CD4-positive, CD25-positive, alpha-beta regulatory T cell (primary cell): ENCODE measurements around the gene PTPRN2. TPM values are rescaled to one million over a fixed set of nuclear protein-coding genes. Genes with fewer than 3 reads are reported as not detected.

Source experiments
- ATAC-seq, 2 donors: fragments of 150-1000 bp; cut with Tn5 transposase; one replicate each; pipeline ENCODE4 v1.10.0; 2021; ENCODE audit warnings: low read depth in 2 of 2, moderate number of reproducible peaks in 2 of 2, moderate library complexity in 1 of 2
- DNase-seq, 3 donors: peaks; one replicate each; pipeline versions ENCODE4 v3.0.0 to v3.0.0-alpha.2; 2012 to 2022; ENCODE audit warnings: mixed read lengths in 1 of 3
- H3K27ac ChIP-seq: one replicate; pipeline ENCODE4 v1.7.0; 2013; ENCODE audit warnings: mild to moderate bottlenecking, low read length; ENCODE audit not compliant: insufficient read depth, poor library complexity, severe bottlenecking
- H3K27me3 ChIP-seq: one replicate; pipeline ENCODE4 v1.7.0; 2013; ENCODE audit warnings: low read length; ENCODE audit not compliant: control insufficient read depth, insufficient read depth
- H3K36me3 ChIP-seq: one replicate; pipeline ENCODE4 v1.7.0; 2013; ENCODE audit warnings: mild to moderate bottlenecking, low read length, moderate library complexity; ENCODE audit not compliant: control insufficient read depth, insufficient read depth
- H3K4me1 ChIP-seq: 2 replicates; pipeline ENCODE4 v1.7.0; 2013; ENCODE audit warnings: mild to moderate bottlenecking, low read length; ENCODE audit not compliant: insufficient read depth, control insufficient read depth, poor library complexity, severe bottlenecking
- H3K4me3 ChIP-seq: one replicate; pipeline ENCODE4 v1.7.0; 2013; ENCODE audit warnings: low read depth, mild to moderate bottlenecking, low read length, moderate library complexity
- H3K9me3 ChIP-seq, 2 experiments: 1 replicate in 1 of 2; 2 replicates in 1 of 2; pipeline ENCODE4 v1.7.0; 2013; ENCODE audit warnings: low read length in 2 of 2, mild to moderate bottlenecking in 1 of 2, moderate library complexity in 1 of 2; ENCODE audit not compliant: control insufficient read depth in 2 of 2
- H3K27ac Mint-ChIP-seq, 3 donors: one replicate each; pipeline ENCODE4 v1.8.0; 2020 to 2022; ENCODE audit warnings: mild to moderate bottlenecking in 3 of 3, mixed read lengths in 3 of 3, moderate library complexity in 2 of 3
- H3K27me3 Mint-ChIP-seq: one replicate; pipeline ENCODE4 v1.8.0; 2022; ENCODE audit warnings: mild to moderate bottlenecking, mixed read lengths
- H3K36me3 Mint-ChIP-seq: one replicate; pipeline ENCODE4 v1.8.0; 2020; ENCODE audit warnings: mixed read lengths
- H3K4me1 Mint-ChIP-seq, 4 donors: one replicate each; pipeline ENCODE4 v1.8.0; 2020 to 2022; ENCODE audit warnings: mixed read lengths in 4 of 4, mild to moderate bottlenecking in 1 of 4
- H3K4me3 Mint-ChIP-seq, 4 donors: one replicate each; pipeline ENCODE4 v1.8.0; 2020 to 2022; ENCODE audit warnings: mild to moderate bottlenecking in 4 of 4, mixed read lengths in 4 of 4, moderate library complexity in 3 of 4
- H3K9me3 Mint-ChIP-seq, 7 donors: one replicate each; pipeline ENCODE4 v1.8.0; 2020 to 2022; ENCODE audit warnings: mixed read lengths in 7 of 7, mild to moderate bottlenecking in 3 of 7, moderate library complexity in 2 of 7
- polyA plus RNA-seq, 4 donors: library from polyadenylated mRNA; unstranded; fragments of 300-500 nt; fragmentation: Illumina TruSeq; gene quantifications; one replicate each; pipeline ENCODE4 v1.2.3, GENCODE V29; 2021
- total RNA-seq: library from RNA; stranded (reverse); gene quantifications from one replicate; pipeline ENCODE4 v1.2.3, GENCODE V29; 2022

PTPRN2 gene
- total and polyA plus RNA-seq, 5 donors from 2014 or later: 1.6 to 4.7 (median 2.7) TPM

GRCh38 chr7:157519798-157520244 is 1067.8 kb downstream of the PTPRN2 start:
- H3K4me3 ChIP-seq: no peak overlapping the region
- no peaks in the 10 kb centered on the region for H3K9me3 ChIP-seq
- no peak for ATAC-seq
- Mint-ChIP-seq H3K4me3 (no peak overlapping the region), H3K36me3 (no peaks in the 10 kb centered on the region), H3K27me3 (no peaks in the 10 kb centered on the region), H3K4me1 (peaks cover 0 to 3% (median 0%) of the 10 kb centered on the region in 4 donors), H3K27ac (no peak overlapping the region), H3K9me3 (no peaks in the 10 kb centered on the region)
- H3K27ac ChIP-seq: no peak overlapping the region
- no peak for DNase-seq
- no peaks in the 10 kb centered on the region for H3K4me1 ChIP-seq
- no peaks in the 10 kb centered on the region for H3K27me3 ChIP-seq
- H3K36me3 ChIP-seq: no peaks in the 10 kb centered on the region

- Mint-ChIP-seq H3K4me1 (peaks cover 0 to 3% (median under 1%) of the 10 kb centered on the region in 4 donors), H3K4me3 (no peak overlapping the region), H3K9me3 (no peaks in the 10 kb centered on the region), H3K27ac (no peak overlapping the region), H3K36me3 (no peaks in the 10 kb centered on the region), H3K27me3 (no peaks in the 10 kb centered on the region)
- Histone ChIP-seq H3K27me3 (no peaks in the 10 kb centered on the region), H3K9me3 (no peaks in the 10 kb centered on the region), H3K36me3 (no peaks in the 10 kb centered on the region), H3K27ac (no peak overlapping the region), H3K4me3 (no peak overlapping the region), H3K4me1 (no peaks in the 10 kb centered on the region)
- no peak for DNase-seq
- ATAC-seq: no peak
These were observed 1068.4 kb downstream of the PTPRN2 start for GRCh38 chr7:157519246-157519645.

DNA sequence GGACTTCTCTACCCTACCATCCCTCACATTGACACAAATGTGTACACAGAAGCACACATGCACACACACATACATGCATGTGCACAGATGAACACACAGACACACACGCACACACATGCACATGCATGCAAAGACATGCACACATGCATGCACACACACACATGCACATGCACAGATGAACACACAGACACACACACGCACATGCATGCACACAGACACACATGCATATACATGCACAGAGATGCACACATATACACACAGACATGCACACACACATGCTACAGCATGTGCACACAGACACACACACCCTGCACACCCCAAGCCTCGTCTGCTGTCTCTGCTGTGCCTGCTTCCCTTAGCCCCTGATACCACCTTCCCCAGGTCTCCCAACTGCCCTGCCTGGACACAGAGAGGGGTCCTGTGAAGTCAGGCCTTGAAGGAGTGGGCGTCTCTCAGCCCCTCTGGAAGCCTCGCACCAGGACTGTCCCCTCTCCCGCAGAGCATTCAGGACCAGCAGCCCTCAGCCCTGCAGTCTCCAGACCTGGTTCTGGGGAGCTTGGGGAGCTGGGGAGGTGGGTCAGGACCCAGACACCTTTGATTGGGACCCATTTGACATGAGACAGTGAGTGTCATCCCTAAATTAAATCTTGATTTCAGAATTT is 1069.0 kb downstream of the PTPRN2 start:
- no peak overlapping the region for H3K27ac ChIP-seq
- H3K27me3 Mint-ChIP-seq: peaks cover 4% of the 10 kb centered on the region
- no peak overlapping the region for H3K4me3 Mint-ChIP-seq
- no peak overlapping the region for H3K4me3 ChIP-seq
- H3K9me3 ChIP-seq: no peaks in the 10 kb centered on the region
- no peaks in the 10 kb centered on the region for H3K36me3 ChIP-seq
- H3K27ac Mint-ChIP-seq: no peak overlapping the region
- no peaks in the 10 kb centered on the region for H3K36me3 Mint-ChIP-seq
- no peaks in the 10 kb centered on the region for H3K27me3 ChIP-seq
- DNase-seq: no peak
- no peak for ATAC-seq
- H3K9me3 Mint-ChIP-seq: peaks cover 0 to 2% (median 0%) of the 10 kb centered on the region in 7 donors
- H3K4me1 ChIP-seq: no peaks in the 10 kb centered on the region
- peaks cover 0 to 3% (median 1%) of the 10 kb centered on the region in 4 donors for H3K4me1 Mint-ChIP-seq

- no peaks in the 10 kb centered on the region for H3K9me3 ChIP-seq
- H3K36me3 ChIP-seq: no peaks in the 10 kb centered on the region
- no peaks in the 10 kb centered on the region for H3K27me3 ChIP-seq
- no peak for ATAC-seq
- H3K27ac Mint-ChIP-seq: no peak overlapping the region
- peaks cover 0 to 4% (median 0%) of the 10 kb centered on the region in 7 donors for H3K9me3 Mint-ChIP-seq
- H3K4me3 Mint-ChIP-seq: no peak overlapping the region
- H3K27ac ChIP-seq: no peak overlapping the region
- H3K4me1 Mint-ChIP-seq: peaks cover 0 to 10% (median 1%) of the 10 kb centered on the region in 4 donors
- no peak for DNase-seq
- H3K27me3 Mint-ChIP-seq: peaks cover 9% of the 10 kb centered on the region
- no peaks in the 10 kb centered on the region for H3K36me3 Mint-ChIP-seq
- H3K4me3 ChIP-seq: no peak overlapping the region
- no peaks in the 10 kb centered on the region for H3K4me1 ChIP-seq
These were observed 1069.7 kb downstream of the PTPRN2 start for GRCh38 chr7:157517782-157518513.

DNA sequence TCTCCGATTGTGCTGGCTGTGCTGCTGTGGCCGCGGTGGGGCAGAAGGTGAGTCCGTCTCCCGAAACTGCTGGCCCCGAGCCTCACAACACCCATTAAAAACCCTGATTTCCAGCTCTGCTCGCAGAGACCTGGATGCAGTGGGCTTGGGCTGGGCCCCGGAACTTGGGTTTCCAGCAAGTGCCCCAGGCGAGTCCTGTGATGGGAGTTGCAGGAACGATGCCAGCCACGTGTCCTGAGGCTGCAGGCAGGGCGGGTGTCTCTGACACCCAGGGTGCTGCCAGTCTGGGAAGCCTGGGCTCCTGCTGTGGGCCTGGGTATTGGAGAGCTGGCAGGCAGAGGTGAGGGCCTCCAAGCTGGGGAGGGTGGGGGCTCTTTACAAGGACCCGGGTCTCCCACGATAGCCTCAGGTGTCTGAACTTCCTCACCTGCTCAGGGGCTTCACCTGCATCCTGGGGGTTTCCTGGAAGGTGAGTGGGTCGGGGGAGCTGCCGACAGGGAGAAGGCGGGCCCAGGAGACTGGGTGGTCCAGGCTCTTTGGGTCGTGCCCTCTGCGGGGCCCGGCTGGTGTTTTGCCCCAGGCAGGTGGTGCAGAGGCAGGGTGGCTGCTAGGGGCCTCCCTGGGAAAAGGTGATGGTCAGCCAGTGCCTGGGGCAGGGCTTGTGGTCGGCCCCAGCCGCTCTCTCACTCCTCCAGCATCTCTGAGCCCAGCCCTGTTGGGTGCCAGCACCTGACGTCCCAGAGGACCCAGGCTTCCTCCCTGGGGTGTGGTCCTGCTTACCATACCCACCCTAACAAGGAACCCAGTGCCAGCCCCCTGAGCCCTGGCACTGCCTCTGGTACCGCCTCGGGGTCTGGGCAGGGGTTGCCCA is 1070.5 kb downstream of the PTPRN2 start:
- no peaks in the 10 kb centered on the region for H3K36me3 Mint-ChIP-seq
- H3K27ac Mint-ChIP-seq: no peak overlapping the region
- DNase-seq: no peak
- no peak overlapping the region for H3K27ac ChIP-seq
- H3K9me3 ChIP-seq: no peaks in the 10 kb centered on the region
- H3K4me3 ChIP-seq: no peak overlapping the region
- no peaks in the 10 kb centered on the region for H3K4me1 ChIP-seq
- no peaks in the 10 kb centered on the region for H3K27me3 ChIP-seq
- no peak overlapping the region for H3K4me3 Mint-ChIP-seq
- peaks cover 0 to 10% (median 1%) of the 10 kb centered on the region in 4 donors for H3K4me1 Mint-ChIP-seq
- no peaks in the 10 kb centered on the region for H3K36me3 ChIP-seq
- ATAC-seq: no peak
- peaks cover 10% of the 10 kb centered on the region for H3K27me3 Mint-ChIP-seq
- H3K9me3 Mint-ChIP-seq: peaks cover 0 to 4% (median 0%) of the 10 kb centered on the region in 7 donors

- H3K4me1 Mint-ChIP-seq: peaks cover 0 to 10% (median 1%) of the 10 kb centered on the region in 4 donors
These were observed 1071.3 kb downstream of the PTPRN2 start for GRCh38 chr7:157516311-157516710.

GRCh38 chr7:157515342-157516041 is 1072.1 kb downstream of the PTPRN2 start:
- H3K9me3 Mint-ChIP-seq: peaks cover 0 to 4% (median 0%) of the 10 kb centered on the region in 7 donors
- no peaks in the 10 kb centered on the region for H3K27me3 ChIP-seq
- H3K4me1 ChIP-seq: no peaks in the 10 kb centered on the region
- peaks cover 0 to 10% (median 1%) of the 10 kb centered on the region in 4 donors for H3K4me1 Mint-ChIP-seq
- no peak overlapping the region for H3K27ac Mint-ChIP-seq
- H3K4me3 Mint-ChIP-seq: no peak overlapping the region
- no peaks in the 10 kb centered on the region for H3K36me3 Mint-ChIP-seq
- DNase-seq (no peak), ATAC-seq (no peak)
- H3K9me3 ChIP-seq: no peaks in the 10 kb centered on the region
- H3K4me3 ChIP-seq: no peak overlapping the region
- H3K27me3 Mint-ChIP-seq: peaks cover 19% of the 10 kb centered on the region
- no peak overlapping the region for H3K27ac ChIP-seq
- no peaks in the 10 kb centered on the region for H3K36me3 ChIP-seq

More at GRCh38 chr7:157516311-157516710, 1071.3 kb downstream of the PTPRN2 start:
- H3K27me3 ChIP-seq: no peaks in the 10 kb centered on the region
- Mint-ChIP-seq H3K27me3 (peaks cover 13% of the 10 kb centered on the region), H3K36me3 (no peaks in the 10 kb centered on the region), H3K4me3 (no peak overlapping the region), H3K27ac (no peak overlapping the region), H3K9me3 (peaks cover 0 to 4% (median 0%) of the 10 kb centered on the region in 7 donors)
- H3K36me3 ChIP-seq: no peaks in the 10 kb centered on the region
- ATAC-seq: no peak
- H3K9me3 ChIP-seq: no peaks in the 10 kb centered on the region
- no peak for DNase-seq
- H3K4me3 ChIP-seq: no peak overlapping the region
- no peaks in the 10 kb centered on the region for H3K4me1 ChIP-seq
- no peak overlapping the region for H3K27ac ChIP-seq
